ENCODE measurements around the gene PARG.

PARG gene

DNA sequence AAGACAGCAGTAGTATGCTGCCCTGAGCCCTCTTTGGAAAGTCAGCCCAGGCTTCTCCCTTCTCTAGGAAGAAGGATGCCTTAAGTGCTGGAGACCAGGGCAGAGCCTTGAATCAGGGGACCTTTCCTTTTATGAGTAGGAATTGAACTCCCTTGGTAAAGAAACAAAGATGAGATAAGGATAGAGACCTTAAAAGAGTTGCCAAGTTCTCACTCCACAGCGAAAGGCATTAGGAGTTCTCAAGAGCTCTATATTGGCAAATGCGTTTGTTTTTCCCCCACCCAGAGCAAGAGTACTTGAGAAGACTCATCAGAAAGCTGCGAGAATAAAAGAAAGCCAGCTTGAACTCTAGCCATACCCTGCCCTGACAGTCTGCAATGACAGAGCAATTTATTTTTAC is 106.9 kb downstream of the PARG start:
- TF ChIP-seq, protein P1, sequence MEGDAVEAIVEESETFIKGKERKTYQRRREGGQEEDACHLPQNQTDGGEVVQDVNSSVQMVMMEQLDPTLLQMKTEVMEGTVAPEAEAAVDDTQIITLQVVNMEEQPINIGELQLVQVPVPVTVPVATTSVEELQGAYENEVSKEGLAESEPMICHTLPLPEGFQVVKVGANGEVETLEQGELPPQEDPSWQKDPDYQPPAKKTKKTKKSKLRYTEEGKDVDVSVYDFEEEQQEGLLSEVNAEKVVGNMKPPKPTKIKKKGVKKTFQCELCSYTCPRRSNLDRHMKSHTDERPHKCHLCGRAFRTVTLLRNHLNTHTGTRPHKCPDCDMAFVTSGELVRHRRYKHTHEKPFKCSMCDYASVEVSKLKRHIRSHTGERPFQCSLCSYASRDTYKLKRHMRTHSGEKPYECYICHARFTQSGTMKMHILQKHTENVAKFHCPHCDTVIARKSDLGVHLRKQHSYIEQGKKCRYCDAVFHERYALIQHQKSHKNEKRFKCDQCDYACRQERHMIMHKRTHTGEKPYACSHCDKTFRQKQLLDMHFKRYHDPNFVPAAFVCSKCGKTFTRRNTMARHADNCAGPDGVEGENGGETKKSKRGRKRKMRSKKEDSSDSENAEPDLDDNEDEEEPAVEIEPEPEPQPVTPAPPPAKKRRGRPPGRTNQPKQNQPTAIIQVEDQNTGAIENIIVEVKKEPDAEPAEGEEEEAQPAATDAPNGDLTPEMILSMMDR (IDR thresholded peaks at IDR 0.05; ENCODE audit: poor library complexity, severe bottlenecking) = no peak
- no peaks in the 10 kb centered on the region for H3K27me3 ChIP-seq (ENCODE audit: insufficient read depth, poor library complexity, severe bottlenecking)
- no peak overlapping the region for H3K27ac ChIP-seq (ENCODE audit: poor library complexity, severe bottlenecking)
- H3K36me3 ChIP-seq (ENCODE audit: low read depth) = peaks cover 41% of the 10 kb centered on the region
- DNase-seq (ENCODE audit: low spot score) (no peak), ATAC-seq (ENCODE audit: low read depth) (no peak)
- no peaks in the 10 kb centered on the region for H3K9me3 ChIP-seq (ENCODE audit: severe bottlenecking)
- peaks cover 5% of the 10 kb centered on the region for H3K4me1 ChIP-seq (ENCODE audit: insufficient read depth, poor library complexity, severe bottlenecking)
- H3K4me3 ChIP-seq (ENCODE audit: severe bottlenecking) = no peak overlapping the region

DNA sequence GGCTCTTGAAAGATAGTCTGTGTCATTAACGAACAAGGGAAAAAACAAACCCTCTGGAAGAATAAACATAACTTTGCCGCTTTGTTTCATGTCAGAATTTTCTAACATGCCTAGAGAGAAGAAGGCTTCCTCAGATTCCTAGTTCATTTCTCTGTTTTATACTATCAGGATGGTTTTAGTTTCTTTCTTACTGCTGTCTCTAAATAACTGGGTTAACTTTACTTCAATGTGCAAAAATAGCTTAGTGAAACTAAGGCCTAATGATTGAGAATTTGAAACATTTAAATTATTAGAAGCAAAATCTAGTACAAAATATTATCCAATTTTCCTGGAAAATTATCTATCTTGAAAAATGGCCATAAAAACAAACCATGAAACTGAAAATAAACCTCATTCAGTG is 107.6 kb downstream of the PARG start:
- Histone ChIP-seq H3K4me3 (ENCODE audit: severe bottlenecking) (no peak overlapping the region), H3K9me3 (ENCODE audit: severe bottlenecking) (no peaks in the 10 kb centered on the region), H3K36me3 (ENCODE audit: low read depth) (peaks cover 34% of the 10 kb centered on the region), H3K4me1 (ENCODE audit: insufficient read depth, poor library complexity, severe bottlenecking) (peaks cover 5% of the 10 kb centered on the region), H3K27ac (ENCODE audit: poor library complexity, severe bottlenecking) (no peak overlapping the region), H3K27me3 (ENCODE audit: insufficient read depth, poor library complexity, severe bottlenecking) (no peaks in the 10 kb centered on the region)
- ATAC-seq (ENCODE audit: low read depth) = no peak
- DNase-seq (ENCODE audit: low spot score) = no peak
- TF ChIP-seq, protein P1 (IDR thresholded peaks at IDR 0.05; ENCODE audit: poor library complexity, severe bottlenecking) = no peak

DNA sequence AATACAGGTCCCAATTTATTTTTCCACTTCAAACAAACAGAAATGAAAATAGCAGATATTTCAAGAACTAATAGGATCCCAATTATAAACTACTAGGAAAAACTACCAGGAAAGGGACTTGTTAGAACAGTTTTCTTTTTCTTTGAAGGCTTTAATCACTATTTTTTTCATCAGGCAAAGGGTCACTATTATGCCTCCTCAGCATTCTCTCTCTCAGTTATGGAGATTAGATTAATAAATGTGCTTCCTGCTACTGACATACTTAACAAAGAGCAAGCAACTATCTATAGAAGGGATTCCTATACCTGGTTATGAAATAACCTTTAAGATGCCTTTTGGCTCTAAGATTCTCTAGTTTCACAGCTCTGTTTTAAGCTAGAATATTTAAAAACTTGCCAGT is 108.7 kb downstream of the PARG start:
- no peak overlapping the region for H3K27ac ChIP-seq (ENCODE audit: poor library complexity, severe bottlenecking)
- H3K4me3 ChIP-seq (ENCODE audit: severe bottlenecking) = no peak overlapping the region
- TF ChIP-seq, protein P1 (IDR thresholded peaks at IDR 0.05; ENCODE audit: poor library complexity, severe bottlenecking) = no peak
- ATAC-seq (ENCODE audit: low read depth) (no peak), DNase-seq (ENCODE audit: low spot score) (no peak)
- H3K4me1 ChIP-seq (ENCODE audit: insufficient read depth, poor library complexity, severe bottlenecking) = peaks cover 5% of the 10 kb centered on the region
- H3K27me3 ChIP-seq (ENCODE audit: insufficient read depth, poor library complexity, severe bottlenecking) = no peaks in the 10 kb centered on the region
- no peaks in the 10 kb centered on the region for H3K9me3 ChIP-seq (ENCODE audit: severe bottlenecking)
- H3K36me3 ChIP-seq (ENCODE audit: low read depth) = peaks cover 29% of the 10 kb centered on the region

DNA sequence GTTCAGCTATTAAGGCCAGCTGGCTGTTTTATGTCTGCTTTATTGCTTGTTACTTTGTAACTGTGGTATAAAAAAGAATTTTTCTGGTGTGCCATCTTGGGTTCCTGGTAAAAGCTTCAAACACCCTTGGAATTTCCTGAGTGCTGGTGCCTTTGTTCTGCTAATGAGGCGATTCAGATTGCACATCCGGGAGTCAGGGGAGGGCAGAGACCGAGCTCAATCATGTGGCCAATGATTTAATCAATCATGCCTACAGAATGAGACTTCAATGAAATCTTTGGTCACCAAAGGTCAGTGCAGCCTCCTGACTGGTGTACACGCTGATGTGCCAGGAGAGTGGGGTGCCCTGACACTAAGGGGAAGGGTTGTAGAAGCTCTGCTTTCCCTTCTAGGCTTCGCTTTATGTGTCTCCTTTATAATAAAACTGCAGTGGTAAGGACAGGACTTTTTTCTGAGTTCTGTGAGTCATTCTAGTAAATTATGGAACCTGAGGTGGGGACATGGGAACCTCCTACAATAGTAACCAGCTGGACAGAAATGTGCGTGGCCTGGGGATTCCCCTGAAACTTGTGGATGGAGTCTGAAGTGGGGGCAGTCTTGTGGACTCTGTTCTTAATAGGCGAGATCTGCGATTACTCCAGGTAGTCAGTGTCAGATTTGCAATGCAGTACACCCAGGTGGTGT is 110.3 kb downstream of the PARG start:
- H3K4me3 ChIP-seq (ENCODE audit: severe bottlenecking) = no peak overlapping the region
- ATAC-seq (ENCODE audit: low read depth) = no peak

DNA sequence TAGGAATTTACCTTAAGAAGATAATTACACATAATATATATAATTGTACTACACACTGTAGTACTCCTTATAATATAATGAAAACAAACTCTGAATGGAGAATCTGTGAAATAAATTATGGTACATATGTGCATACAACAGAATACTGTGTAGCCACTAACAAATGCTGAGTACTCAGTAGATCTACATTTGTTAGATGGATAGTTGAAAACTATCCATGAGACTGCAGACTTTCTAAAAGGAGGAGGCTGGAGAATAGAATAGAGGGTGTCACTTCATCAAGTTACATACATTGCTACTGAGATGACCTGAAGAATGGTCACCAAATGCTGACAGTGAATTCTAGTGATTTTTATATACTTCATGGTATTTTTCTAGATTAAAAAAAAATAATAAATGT is 111.0 kb downstream of the PARG start:
- Histone ChIP-seq H3K9me3 (ENCODE audit: severe bottlenecking) (no peaks in the 10 kb centered on the region), H3K27ac (ENCODE audit: poor library complexity, severe bottlenecking) (peak overlapping the region; percentile 13), H3K27me3 (ENCODE audit: insufficient read depth, poor library complexity, severe bottlenecking) (no peaks in the 10 kb centered on the region), H3K36me3 (ENCODE audit: low read depth) (peaks cover 30% of the 10 kb centered on the region; the same call in 1 of the 2 replicates), H3K4me3 (ENCODE audit: severe bottlenecking) (no peak overlapping the region), H3K4me1 (ENCODE audit: insufficient read depth, poor library complexity, severe bottlenecking) (peaks cover 5% of the 10 kb centered on the region)
- TF ChIP-seq, protein P1 (IDR thresholded peaks at IDR 0.05; ENCODE audit: poor library complexity, severe bottlenecking) = no peak
- DNase-seq (ENCODE audit: low spot score) (no peak), ATAC-seq (ENCODE audit: low read depth) (no peak)

More for the DNA sequence above, 110.3 kb downstream of the PARG start:
- no peaks in the 10 kb centered on the region for H3K27me3 ChIP-seq (ENCODE audit: insufficient read depth, poor library complexity, severe bottlenecking)
- DNase-seq (ENCODE audit: low spot score) = no peak
- H3K9me3 ChIP-seq (ENCODE audit: severe bottlenecking) = no peaks in the 10 kb centered on the region
- H3K4me1 ChIP-seq (ENCODE audit: insufficient read depth, poor library complexity, severe bottlenecking) = peaks cover 5% of the 10 kb centered on the region
- peak overlapping the region; percentile 13 for H3K27ac ChIP-seq (ENCODE audit: poor library complexity, severe bottlenecking)
- peaks cover 30% of the 10 kb centered on the region for H3K36me3 ChIP-seq (ENCODE audit: low read depth)
- TF ChIP-seq, protein P1 (IDR thresholded peaks at IDR 0.05; ENCODE audit: poor library complexity, severe bottlenecking) = no peak
